Neural cell (in vitro differentiated cells): ENCODE data around the gene TBXA2R.

Experiments
- CTCF ChIP-seq: fragments of 450-650 bp; IDR thresholded peaks from 2 replicates; pipeline ENCODE4 v1.5.1; 2014; ENCODE audit warnings: antibody characterized with exemption, mild to moderate bottlenecking, moderate library complexity; ENCODE audit not compliant: poor library complexity, severe bottlenecking
- EZH2 ChIP-seq: fragments of 200-600, 300-800 bp; shearing (Covaris generic), sonication (generic); IDR thresholded peaks from 2 replicates; pipeline ENCODE4 v1.6.1; 2014; ENCODE audit warnings: antibody characterized with exemption, low read length, borderline replicate concordance, mild to moderate bottlenecking; ENCODE audit not compliant: insufficient read depth, poor library complexity, severe bottlenecking
- RAD21 ChIP-seq: fragments of 450-650 bp; conservative IDR thresholded peaks from 2 replicates; pipeline ENCODE4 v1.6.1; 2014; ENCODE audit warnings: antibody characterized with exemption, mild to moderate bottlenecking, moderate library complexity
- SMC3 ChIP-seq: fragments of 450-650 bp; conservative IDR thresholded peaks from 2 replicates; pipeline ENCODE4 v1.6.1; 2014; ENCODE audit warnings: antibody characterized with exemption, mild to moderate bottlenecking, moderate library complexity; ENCODE audit not compliant: poor library complexity

GRCh38 chr19:3608079-3608641, 1.5 kb upstream of the TBXA2R start:
- TF ChIP-seq RAD21: no peak
- TF ChIP-seq SMC3: no peak
- TF ChIP-seq CTCF: no peak
- no peak for TF ChIP-seq EZH2
